Activated naive CD4-positive, alpha-beta T cell treated with anti-CD3 and anti-CD28 coated beads, Interleukin-2, amount 50 U/mL, for 72 hours (primary cell): Measurements from ENCODE around the gene BEND3. TPM values are rescaled to one million over a fixed set of nuclear protein-coding genes. Genes with fewer than 3 reads are reported as not detected.
A peak's percentile ranks its signal among the peaks of the same experiment; 100 is the strongest.
"Not testable (repeated sequence)": the region's sequence is repeated elsewhere in the genome, so short reads cannot be mapped to it uniquely, and the experiment has no call there.

ENCODE experiments used
- ATAC-seq, 2 donors: fragments of 150-1000 bp; cut with Tn5 transposase; 2 replicates each; pipeline ENCODE4 v1.10.0; 2021; ENCODE audit warnings: mild to moderate bottlenecking in 2 of 2, moderate library complexity in 2 of 2
- DNase-seq, 2 donors: peaks; one replicate each; pipeline ENCODE4 v3.0.0; 2021 to 2022; ENCODE audit warnings: low spot score in 2 of 2
- H3K27ac Mint-ChIP-seq, 2 donors: one replicate each; pipeline ENCODE4 v1.8.0; 2022; ENCODE audit warnings: mild to moderate bottlenecking in 2 of 2, mixed read lengths in 2 of 2
- H3K36me3 Mint-ChIP-seq, 2 donors: one replicate each; pipeline ENCODE4 v1.8.0; 2022; ENCODE audit warnings: mixed read lengths in 2 of 2
- H3K9me3 Mint-ChIP-seq, 2 donors: one replicate each; pipeline ENCODE4 v1.8.0; 2022; ENCODE audit warnings: mixed read lengths in 2 of 2
- total RNA-seq, 2 donors: library from RNA; stranded (reverse); gene quantifications; one replicate each; pipeline ENCODE4 v1.2.3, GENCODE V29; 2022

The BEND3 gene
- total RNA-seq, 2 donors from 2014 or later: 4.0 to 5.2 TPM

GRCh38 chr6:107021446-107022185 lies 93.7 kb downstream of the BEND3 start:
- H3K27ac Mint-ChIP-seq: peak overlapping the region in 1 of 2 donors; percentile 19
- H3K9me3 Mint-ChIP-seq: no peaks in the 10 kb centered on the region
- no peaks in the 10 kb centered on the region for H3K36me3 Mint-ChIP-seq
- ATAC-seq: no peak
- no peak for DNase-seq

- DNase-seq (no peak), ATAC-seq (no peak)
- no peaks in the 10 kb centered on the region for H3K9me3 Mint-ChIP-seq
- no peak overlapping the region for H3K27ac Mint-ChIP-seq
- H3K36me3 Mint-ChIP-seq: no peaks in the 10 kb centered on the region
Observed at GRCh38 chr6:107020239-107020638, 95.1 kb downstream of the BEND3 start.

GRCh38 chr6:107019628-107020027 lies 95.7 kb downstream of the BEND3 start:
- H3K27ac Mint-ChIP-seq: peak overlapping the region in 1 of 2 donors; percentile 85
- DNase-seq, ATAC-seq, H3K36me3 Mint-ChIP-seq, H3K9me3 Mint-ChIP-seq: not testable (repeated sequence)

DNA sequence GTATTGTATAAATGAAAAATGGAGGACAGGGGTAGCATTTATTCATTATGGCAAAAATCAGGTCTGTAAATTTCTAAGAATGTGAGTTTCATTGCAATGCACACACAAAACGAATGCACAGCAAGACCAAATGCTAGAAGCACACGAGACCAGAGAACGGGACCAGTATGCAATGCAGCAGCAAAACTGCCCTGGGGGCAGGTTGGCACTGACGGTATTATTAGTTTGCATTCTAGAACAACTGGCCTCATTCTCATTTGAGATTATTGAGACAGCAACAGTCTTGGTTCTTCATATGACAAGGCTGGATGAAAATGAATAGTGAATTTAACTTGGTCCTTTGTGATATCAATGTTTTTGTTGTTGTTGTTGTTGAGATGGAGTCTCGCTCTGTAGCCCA lies 96.3 kb downstream of the BEND3 start:
- no peaks in the 10 kb centered on the region for H3K36me3 Mint-ChIP-seq
- ATAC-seq (no peak), DNase-seq (no peak)
- no peak overlapping the region for H3K27ac Mint-ChIP-seq
- H3K9me3 Mint-ChIP-seq: no peaks in the 10 kb centered on the region

Other genes with a start within 250 kb of the BEND3 start
- gene CD24, start 140.8 kb downstream of the BEND3 start, total RNA-seq: 1 to 10 TPM in 1 of 2 donors, under 1 TPM in 1; 0.89 to 1.9 TPM
- 10 to 100 TPM; 10.2 to 23.0 TPM for gene MTRES1, start 87.3 kb downstream of the BEND3 start, total RNA-seq